ENCODE measurements around the gene NFATC2.

Gene NFATC2

DNA sequence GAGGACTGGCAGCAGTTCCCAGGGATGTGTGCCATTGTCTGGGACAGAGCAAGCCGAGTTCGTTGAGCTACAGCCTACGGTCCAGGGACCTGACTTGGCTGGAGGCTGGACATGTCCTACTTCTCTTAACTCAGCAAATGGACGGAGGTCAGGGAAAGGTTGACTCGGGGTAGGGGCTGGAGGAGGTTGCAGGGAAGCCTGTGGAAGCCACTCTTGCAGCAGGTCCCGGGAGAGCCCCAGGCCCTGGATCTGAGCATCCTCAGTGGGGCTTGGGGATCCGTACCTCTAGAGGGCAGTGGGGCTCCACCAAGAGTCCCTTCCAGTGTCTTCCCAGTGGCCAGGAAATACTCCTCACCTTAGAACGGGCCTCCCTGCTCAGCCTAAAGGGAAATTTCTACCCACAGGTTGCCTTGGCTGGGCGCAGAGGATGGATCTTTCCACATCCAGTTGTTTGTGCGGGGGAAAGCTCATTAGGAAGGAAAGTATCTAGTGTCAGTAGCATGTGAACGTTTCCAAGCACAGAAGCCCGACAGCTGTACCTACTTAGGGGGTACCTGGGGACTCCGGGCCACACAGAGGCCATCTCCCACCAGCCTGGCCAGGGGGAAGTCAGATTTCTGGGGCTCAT is 170.2 kb downstream of the NFATC2 start:
- DNase-seq (ENCODE audit: low read depth, low spot score), result no peak
- no peak overlapping the region for H3K27ac ChIP-seq

GRCh38 chr20:51371720-51372119 is 170.8 kb downstream of the NFATC2 start:
- no peak for DNase-seq (ENCODE audit: low read depth, low spot score)
- H3K27ac ChIP-seq, result no peak overlapping the region

GRCh38 chr20:51369503-51369902 is 173.0 kb downstream of the NFATC2 start:
- no peak overlapping the region for H3K27ac ChIP-seq
- no peak for DNase-seq (ENCODE audit: low read depth, low spot score)

- no peak for DNase-seq (ENCODE audit: low read depth, low spot score)
- no peak overlapping the region for H3K27ac ChIP-seq
These were observed 173.9 kb downstream of the NFATC2 start for GRCh38 chr20:51368461-51369211.

- peak; percentile 66 for DNase-seq (ENCODE audit: low read depth, low spot score)
- peak overlapping the region; percentile 83 for H3K27ac ChIP-seq
These were observed 176.2 kb downstream of the NFATC2 start for GRCh38 chr20:51366155-51366886.

- H3K27ac ChIP-seq, result peak overlapping the region; percentile 83
- no peak for DNase-seq (ENCODE audit: low read depth, low spot score)
These were observed 176.8 kb downstream of the NFATC2 start for GRCh38 chr20:51365670-51366069.

GRCh38 chr20:51363813-51364212 is 178.7 kb downstream of the NFATC2 start:
- no peak for DNase-seq (ENCODE audit: low read depth, low spot score)
- no peak overlapping the region for H3K27ac ChIP-seq

- H3K27ac ChIP-seq, result no peak overlapping the region
- DNase-seq (ENCODE audit: low read depth, low spot score), result no peak
These were observed 179.1 kb downstream of the NFATC2 start for GRCh38 chr20:51363378-51363777.

DNA sequence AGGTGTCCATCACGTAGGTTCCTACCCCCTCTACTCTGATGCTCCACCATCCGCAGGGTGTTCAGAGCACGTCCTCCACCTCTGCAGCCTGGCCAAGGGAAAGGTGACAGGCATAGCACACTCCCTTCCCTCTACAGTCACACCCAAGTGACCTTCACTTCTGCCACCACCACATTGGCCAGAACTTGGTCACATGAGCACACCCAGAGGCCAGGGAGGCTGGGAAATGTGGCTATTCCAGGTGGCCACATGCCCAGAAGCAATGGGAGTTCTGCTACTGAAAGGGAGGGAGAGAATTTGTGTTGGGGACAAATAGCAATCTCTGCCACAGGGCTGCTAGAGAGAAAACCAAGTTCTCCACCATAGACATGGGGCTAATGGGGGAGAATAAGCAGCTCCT is 180.3 kb downstream of the NFATC2 start:
- no peak for DNase-seq (ENCODE audit: low read depth, low spot score)
- H3K27ac ChIP-seq, result no peak overlapping the region

DNA sequence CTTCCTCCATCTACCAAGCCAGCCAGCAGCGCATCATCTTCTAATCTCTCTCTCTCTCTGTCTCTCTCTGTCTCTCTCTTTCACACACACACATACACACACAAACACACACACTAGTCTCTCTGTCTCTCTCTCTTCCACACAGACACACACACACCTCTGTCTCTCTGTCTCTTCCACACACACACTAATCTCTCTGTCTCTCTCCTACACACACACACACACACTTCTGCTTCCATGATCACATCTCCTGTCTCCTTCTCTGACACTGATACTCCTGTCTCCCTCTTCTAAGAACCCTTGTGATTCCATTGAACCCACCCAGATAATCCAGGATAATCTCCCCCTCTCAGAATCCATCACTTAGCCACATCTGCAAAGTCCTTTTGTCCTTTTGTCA is 181.3 kb downstream of the NFATC2 start:
- DNase-seq (ENCODE audit: low read depth, low spot score), result no peak
- H3K27ac ChIP-seq, result peak overlapping the region; percentile 70

- peak overlapping the region; percentile 70 for H3K27ac ChIP-seq
- peak; percentile 85 for DNase-seq (ENCODE audit: low read depth, low spot score)
These were observed 181.9 kb downstream of the NFATC2 start for GRCh38 chr20:51360451-51361201.

DNA sequence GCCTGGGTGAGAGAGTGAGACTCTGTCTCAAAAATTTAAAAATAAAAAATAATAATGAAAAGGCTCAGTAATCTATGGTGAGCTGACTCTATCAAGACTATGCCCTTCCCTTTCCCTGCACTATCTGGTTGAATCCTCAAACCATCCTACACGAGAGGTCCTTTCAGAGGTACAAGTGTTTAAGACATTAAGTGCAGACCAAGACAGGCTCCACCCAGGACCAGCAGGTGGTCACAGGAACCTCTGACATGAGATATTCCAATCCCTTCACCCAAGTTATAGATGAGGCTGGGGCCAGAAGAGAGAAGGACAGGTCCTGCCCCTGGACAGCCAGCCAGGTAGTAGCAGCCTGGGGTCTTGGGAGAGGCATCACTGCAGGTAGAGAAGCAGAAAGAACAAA is 182.6 kb downstream of the NFATC2 start:
- DNase-seq (ENCODE audit: low read depth, low spot score), result no peak
- H3K27ac ChIP-seq, result no peak overlapping the region

GRCh38 chr20:51359401-51359800 is 183.1 kb downstream of the NFATC2 start:
- H3K27ac ChIP-seq, result no peak overlapping the region
- DNase-seq (ENCODE audit: low read depth, low spot score), result no peak

- no peak overlapping the region for H3K27ac ChIP-seq
- DNase-seq (ENCODE audit: low read depth, low spot score), result no peak
These were observed 184.3 kb downstream of the NFATC2 start for GRCh38 chr20:51358032-51358724.

DNA sequence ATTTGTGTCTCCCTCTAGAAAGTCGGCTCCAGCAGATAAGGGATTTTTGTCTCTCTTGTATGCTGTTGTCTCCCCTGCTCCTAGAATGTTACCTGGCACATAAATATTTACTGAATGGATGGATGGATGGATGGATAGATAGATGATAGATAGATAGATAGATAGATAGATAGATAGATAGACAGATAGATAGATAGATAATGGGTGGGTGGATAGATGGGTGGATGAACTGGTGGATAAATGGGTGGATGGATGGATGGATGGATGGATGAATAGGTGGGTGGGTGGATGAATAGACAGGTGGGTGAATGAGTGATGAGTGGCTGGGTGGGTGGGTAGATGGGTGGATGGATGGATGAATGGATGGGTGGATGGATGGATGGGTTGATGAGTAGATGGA is 185.0 kb downstream of the NFATC2 start:
- H3K27ac ChIP-seq, result no peak overlapping the region
- DNase-seq (ENCODE audit: low read depth, low spot score), result no peak

DNA sequence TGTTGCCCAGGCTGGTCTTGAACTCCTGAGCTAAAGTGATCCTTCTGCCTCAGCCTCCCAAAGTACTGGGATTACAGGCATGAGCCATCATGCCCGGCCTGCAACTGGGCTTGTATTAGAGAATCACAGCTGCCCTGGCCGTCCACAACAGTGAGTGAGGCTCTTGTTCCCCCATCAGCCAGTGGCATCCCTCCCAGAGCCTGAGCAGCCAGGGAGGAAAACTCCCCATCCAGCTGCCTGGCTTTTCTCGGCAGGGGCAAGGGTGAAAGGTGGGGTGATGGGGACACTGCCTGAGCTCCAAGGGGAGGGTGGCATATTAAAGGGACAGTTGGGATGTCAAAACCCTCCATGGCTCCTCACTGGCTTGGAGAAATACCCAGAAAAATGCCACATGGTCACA is 185.6 kb downstream of the NFATC2 start:
- H3K27ac ChIP-seq, result no peak overlapping the region
- no peak for DNase-seq (ENCODE audit: low read depth, low spot score)

GRCh38 chr20:51354769-51355319 is 187.7 kb downstream of the NFATC2 start:
- H3K27ac ChIP-seq, result peak overlapping the region; percentile 13
- no peak for DNase-seq (ENCODE audit: low read depth, low spot score)

- no peak for DNase-seq (ENCODE audit: low read depth, low spot score)
- H3K27ac ChIP-seq, result peak overlapping the region; percentile 13
These were observed 188.2 kb downstream of the NFATC2 start for GRCh38 chr20:51354191-51354768.

DNA sequence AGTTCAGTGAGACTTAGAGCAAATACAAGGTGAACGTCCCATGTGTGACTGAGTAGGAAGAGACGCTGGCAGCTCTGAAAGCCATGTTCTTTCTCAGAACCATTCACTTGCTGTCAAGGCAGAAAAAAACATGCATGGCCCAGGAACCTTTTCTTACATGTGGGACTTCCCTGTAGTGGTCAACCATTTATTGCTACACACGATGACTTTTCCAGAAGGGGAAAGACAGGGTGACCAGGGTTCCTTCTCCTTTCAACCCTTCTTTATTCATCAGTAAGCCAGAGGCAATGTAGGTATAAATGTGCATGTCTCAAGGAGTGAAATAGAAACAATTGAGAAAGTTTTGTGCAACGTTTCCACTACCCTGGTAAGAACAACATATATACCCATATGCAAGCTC is 189.0 kb downstream of the NFATC2 start:
- no peak overlapping the region for H3K27ac ChIP-seq
- DNase-seq (ENCODE audit: low read depth, low spot score), result no peak

Data from epithelial cell of prostate (primary cell).